HFF-Myc (cell line): ENCODE results near the gene SCAMP4.

Experiments
- DNase-seq: peaks from one replicate; pipeline ENCODE4 v3.0.0-alpha.2; 2011; ENCODE audit warnings: low read depth; ENCODE audit errors: extremely low read depth
- H3K4me3 ChIP-seq: replicated peaks from 2 replicates; pipeline ENCODE4 v1.5.1; 2011; ENCODE audit warnings: low read depth, mild to moderate bottlenecking, control low read depth, low read length
- TF ChIP-seq, protein P1 (sequence below): IDR thresholded peaks from 2 replicates; pipeline ENCODE4 v1.5.1; 2012; ENCODE audit warnings: mild to moderate bottlenecking, low read depth, low read length, control low read depth; ENCODE audit errors: missing control alignments

SCAMP4 gene

DNA sequence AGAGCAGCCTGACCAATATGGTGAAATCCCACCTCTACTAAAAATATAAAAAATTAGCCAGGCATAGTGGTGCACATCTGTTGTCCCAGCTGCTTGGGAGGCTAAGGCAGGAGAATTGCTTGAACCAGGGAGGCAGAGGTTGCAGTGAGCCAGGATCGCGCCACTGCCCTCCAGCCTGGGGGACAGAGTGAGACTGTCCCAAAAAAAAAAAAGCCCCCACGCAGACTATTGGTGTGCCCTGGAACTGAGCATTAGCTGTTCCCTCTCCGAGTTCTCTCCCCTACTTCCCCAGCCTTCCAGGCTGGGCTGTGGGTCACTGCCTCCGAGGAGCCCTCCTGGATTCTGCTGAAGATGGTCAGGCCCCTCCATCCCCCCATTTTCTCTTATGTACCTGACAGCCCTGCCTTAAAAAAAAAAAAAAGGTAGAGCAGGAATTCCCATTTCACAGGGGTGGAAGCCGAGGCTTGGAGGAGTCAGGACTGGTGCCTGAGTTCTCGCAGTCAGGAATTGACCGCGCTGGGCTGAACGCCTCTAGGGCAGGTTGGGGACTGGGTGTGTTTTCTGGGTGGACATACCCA, 1.9 kb downstream of the SCAMP4 start:
- no peak overlapping the region for H3K4me3 ChIP-seq
- DNase-seq, result no peak
- TF ChIP-seq, protein P1, sequence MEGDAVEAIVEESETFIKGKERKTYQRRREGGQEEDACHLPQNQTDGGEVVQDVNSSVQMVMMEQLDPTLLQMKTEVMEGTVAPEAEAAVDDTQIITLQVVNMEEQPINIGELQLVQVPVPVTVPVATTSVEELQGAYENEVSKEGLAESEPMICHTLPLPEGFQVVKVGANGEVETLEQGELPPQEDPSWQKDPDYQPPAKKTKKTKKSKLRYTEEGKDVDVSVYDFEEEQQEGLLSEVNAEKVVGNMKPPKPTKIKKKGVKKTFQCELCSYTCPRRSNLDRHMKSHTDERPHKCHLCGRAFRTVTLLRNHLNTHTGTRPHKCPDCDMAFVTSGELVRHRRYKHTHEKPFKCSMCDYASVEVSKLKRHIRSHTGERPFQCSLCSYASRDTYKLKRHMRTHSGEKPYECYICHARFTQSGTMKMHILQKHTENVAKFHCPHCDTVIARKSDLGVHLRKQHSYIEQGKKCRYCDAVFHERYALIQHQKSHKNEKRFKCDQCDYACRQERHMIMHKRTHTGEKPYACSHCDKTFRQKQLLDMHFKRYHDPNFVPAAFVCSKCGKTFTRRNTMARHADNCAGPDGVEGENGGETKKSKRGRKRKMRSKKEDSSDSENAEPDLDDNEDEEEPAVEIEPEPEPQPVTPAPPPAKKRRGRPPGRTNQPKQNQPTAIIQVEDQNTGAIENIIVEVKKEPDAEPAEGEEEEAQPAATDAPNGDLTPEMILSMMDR, result no peak

DNA sequence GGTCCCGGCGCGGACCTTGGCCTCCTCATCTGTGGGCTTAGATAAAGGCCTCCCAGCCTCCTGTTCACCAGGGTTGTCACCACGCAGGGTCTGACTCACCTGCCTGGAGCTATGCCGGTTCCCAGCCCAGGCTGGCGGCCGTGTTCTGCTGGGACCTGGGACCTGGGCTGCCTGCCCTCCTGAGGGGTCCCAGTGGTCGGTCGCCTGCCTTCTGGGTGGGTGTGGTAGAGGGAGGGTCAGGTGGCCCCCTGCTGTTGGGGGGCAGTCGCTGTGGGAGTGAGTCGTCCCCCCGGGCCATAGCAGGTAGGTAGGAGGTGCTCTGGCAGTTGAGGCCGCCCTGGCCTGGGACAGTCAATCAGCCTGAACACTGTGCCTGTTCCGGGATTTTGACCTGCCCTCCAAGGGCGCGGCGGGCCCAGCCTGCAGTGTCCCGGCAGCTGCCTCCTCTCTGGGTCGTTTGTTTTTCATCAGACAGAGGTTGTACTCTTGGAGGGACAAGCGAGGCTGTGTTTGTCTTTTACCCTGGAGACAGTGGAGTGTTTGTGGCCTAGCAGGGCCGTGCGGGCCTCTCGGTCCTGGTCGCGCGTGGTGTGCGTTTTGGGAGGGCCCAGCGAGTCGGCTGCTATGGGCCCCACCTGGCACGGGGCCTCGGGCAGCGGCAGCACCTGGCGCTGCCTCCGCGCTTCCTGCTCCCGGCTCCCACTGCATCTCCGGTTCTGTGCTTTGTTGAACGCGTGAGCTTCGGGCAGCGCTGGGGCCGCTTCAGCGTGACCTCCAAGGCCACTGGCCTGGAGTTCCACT, 2.6 kb downstream of the SCAMP4 start:
- H3K4me3 ChIP-seq, result no peak overlapping the region
- no peak for DNase-seq
- TF ChIP-seq, protein P1, result no peak

DNA sequence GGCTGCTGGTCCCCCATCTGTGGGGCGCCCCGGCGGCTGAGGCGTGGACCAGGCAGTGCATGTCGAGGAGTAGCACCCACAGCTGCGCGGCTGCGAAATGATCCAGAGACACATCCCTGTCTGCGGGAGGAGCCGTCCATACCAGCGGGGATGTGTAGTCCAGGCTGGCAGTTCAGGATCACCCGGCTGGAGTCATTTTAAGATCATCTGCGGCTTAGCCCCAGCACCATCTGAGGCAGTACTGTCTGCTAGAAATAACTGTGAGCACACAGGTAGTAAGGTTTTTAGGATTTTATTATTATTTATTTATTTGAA, 3.1 kb downstream of the SCAMP4 start:
- no peak for DNase-seq
- no peak overlapping the region for H3K4me3 ChIP-seq
- TF ChIP-seq, protein P1, result no peak

DNA sequence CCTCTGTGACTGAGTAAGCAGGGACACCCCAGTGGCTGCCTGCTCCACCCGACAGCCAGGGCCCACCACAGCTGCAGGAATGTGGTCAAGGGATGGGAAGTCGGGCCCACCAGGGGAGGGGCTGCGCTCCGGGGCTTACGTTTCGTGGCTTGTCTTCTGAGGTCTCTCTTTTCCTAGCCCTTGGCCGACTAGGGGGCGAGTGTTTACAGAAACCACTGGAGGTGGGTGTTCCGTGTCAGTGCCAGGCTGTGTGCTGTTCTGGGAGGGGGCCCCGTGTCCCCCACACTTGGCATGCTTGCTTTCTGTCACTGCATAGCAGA, 4.5 kb downstream of the SCAMP4 start:
- no peak for DNase-seq
- TF ChIP-seq, protein P1, result no peak
- H3K4me3 ChIP-seq, result no peak overlapping the region

DNA sequence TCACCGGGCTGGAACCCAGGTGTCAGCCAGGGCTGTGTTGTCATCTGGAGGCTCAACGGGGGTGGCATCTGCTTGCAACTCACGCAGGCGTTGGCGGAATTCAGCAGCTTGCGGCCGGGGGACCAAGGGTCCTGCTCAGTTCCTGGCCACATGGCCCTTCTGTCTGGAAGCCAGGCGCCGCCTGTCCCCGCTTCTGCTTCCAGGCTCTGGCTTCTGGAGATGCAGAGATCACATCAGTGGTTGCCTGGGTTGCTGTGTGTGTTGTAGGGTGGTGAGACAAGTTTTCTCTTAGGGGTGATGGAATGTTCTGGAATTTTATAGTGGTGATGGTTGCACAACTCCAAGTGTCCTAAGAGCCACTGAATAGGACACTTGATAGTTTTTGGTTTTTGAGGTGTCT, 5.0 kb downstream of the SCAMP4 start:
- no peak for DNase-seq
- H3K4me3 ChIP-seq, result no peak overlapping the region
- TF ChIP-seq, protein P1, result no peak

DNA sequence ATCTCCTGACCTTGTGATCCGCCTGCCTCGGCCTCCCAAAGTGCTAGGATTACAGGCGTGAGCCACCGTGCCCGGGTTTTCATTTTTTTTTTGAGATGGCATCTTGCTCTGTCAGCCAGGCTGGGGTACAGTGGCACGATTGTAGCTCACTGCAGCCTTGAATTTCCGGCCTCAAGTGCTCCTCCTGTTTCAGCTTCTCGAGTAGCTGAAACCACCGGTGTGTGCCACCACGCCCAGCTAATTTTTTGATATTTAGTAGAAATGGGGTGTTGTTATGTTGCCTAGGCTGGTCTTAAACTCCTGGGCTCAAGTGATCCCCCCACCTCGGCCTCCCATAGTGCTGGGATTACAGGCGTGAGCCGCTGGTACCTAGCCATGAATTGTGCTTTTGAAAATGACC, 5.9 kb downstream of the SCAMP4 start:
- TF ChIP-seq, protein P1, result no peak
- H3K4me3 ChIP-seq, result no peak overlapping the region
- no peak for DNase-seq

DNA sequence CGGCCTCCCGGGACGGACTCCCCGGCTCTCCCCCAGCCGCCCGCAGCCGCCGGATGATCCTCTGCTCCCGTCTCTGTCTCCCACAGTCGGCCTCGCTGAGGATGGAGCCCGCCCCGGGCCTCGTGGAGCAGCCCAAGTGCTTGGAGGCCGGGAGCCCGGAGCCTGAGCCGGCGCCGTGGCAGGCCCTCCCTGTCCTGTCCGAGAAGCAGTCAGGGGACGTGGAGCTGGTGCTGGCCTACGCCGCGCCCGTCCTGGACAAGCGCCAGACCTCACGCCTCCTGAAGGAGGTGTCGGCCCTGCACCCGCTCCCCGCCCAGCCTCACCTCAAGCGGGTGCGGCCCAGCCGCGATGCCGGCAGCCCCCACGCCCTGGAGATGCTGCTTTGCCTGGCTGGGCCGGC, 6.8 kb downstream of the SCAMP4 start:
- TF ChIP-seq, protein P1, result no peak
- no peak overlapping the region for H3K4me3 ChIP-seq
- DNase-seq, result no peak
